Lower leg skin (tissue), 4 donors: ENCODE data around the gene ZNF365. TPM values are rescaled to one million over a fixed set of nuclear protein-coding genes. Genes with fewer than 3 reads are reported as not detected.
"Not testable (repeated sequence)": the region's sequence is repeated elsewhere in the genome, so short reads cannot be mapped to it uniquely, and the experiment has no call there.

Source experiments
- DNase-seq, 2 donors: peaks; one replicate each; pipeline ENCODE4 v3.0.0-alpha.2; 2019; ENCODE audit warnings: low spot score in 2 of 2
- H3K4me3 ChIP-seq: fragments of 200-600 bp; sonication (generic); 2 replicates; pipeline ENCODE4 v1.5.1; 2017; ENCODE audit warnings: mild to moderate bottlenecking, low read depth; ENCODE audit not compliant: poor library complexity, severe bottlenecking
- CTCF ChIP-seq, 3 donors: fragments of 450-650 bp; IDR thresholded peaks; one replicate each; pipeline ENCODE4 v1.5.1; 2016; ENCODE audit warnings: antibody characterized with exemption in 3 of 3, mild to moderate bottlenecking in 3 of 3, moderate library complexity in 2 of 3
- POLR2A ChIP-seq, 2 donors: fragments of 450-650 bp; IDR thresholded peaks; one replicate each; pipeline ENCODE4 v1.6.1; 2016 to 2017; ENCODE audit warnings: antibody characterized with exemption in 2 of 2, mild to moderate bottlenecking in 1 of 2, moderate library complexity in 1 of 2
- WGBS, 2 donors: methylation state at CpG; one replicate each; pipeline ENCODE4 v1.1.5; 2018; 5-methylcytosine and 5-hydroxymethylcytosine counted together
- intact Hi-C: fragments of 100-400 bp; cut with DNase I; formaldehyde crosslinking; loops from one replicate; pipeline ENCODE4 v1.15.0; 2023; ENCODE audit warnings: low total_unique reads
- total RNA-seq, 4 donors: library from RNA; depleted of rRNA; stranded (reverse); fragments of >200 nt; gene quantifications; one replicate each; pipeline ENCODE4 v1.1.0, GENCODE V29; 2016

ZNF365 gene
- total RNA-seq, 4 donors from 2014 or later = 0.30 to 4.7 (median 1.1) TPM

GRCh38 chr10:62374862-62375710 is 917 bp downstream of the ZNF365 start:
- WGBS, 2 donors = 71 to 80% methylated on average over 12 of the region's 12 CpGs
- no peak for DNase-seq
- TF ChIP-seq CTCF (IDR thresholded peaks at IDR 0.05) (no peak), POLR2A (IDR thresholded peaks at IDR 0.05) (no peak)
- H3K4me3 ChIP-seq = no peak overlapping the region
- intact Hi-C loops = no loop called here

GRCh38 chr10:62376071-62377025 is 2.2 kb downstream of the ZNF365 start:
- WGBS, 2 donors = 87 to 89% methylated on average over 21 of the region's 21 CpGs
- intact Hi-C loops = no loop called here
- TF ChIP-seq POLR2A (IDR thresholded peaks at IDR 0.05) = no peak
- DNase-seq = no peak
- H3K4me3 ChIP-seq = no peak overlapping the region

- WGBS, 2 donors = 62 to 98% methylated on average over 3 of the region's 3 CpGs
- no peak for DNase-seq
- H3K4me3 ChIP-seq = no peak overlapping the region
- TF ChIP-seq POLR2A (IDR thresholded peaks at IDR 0.05) (no peak), CTCF (IDR thresholded peaks at IDR 0.05) (no peak)
- intact Hi-C loops = no loop called here
Observed at GRCh38 chr10:62377026-62377415, 2.9 kb downstream of the ZNF365 start.

GRCh38 chr10:62377966-62378365 is 3.8 kb downstream of the ZNF365 start:
- TF ChIP-seq POLR2A (IDR thresholded peaks at IDR 0.05) (no peak), CTCF (IDR thresholded peaks at IDR 0.05) (no peak)
- DNase-seq = no peak
- no peak overlapping the region for H3K4me3 ChIP-seq
- intact Hi-C loops = no loop called here
- WGBS, 2 donors = 87 to 91% methylated on average over 6 of the region's 6 CpGs

GRCh38 chr10:62378877-62379276 is 4.7 kb downstream of the ZNF365 start:
- DNase-seq, intact Hi-C loops, H3K4me3 ChIP-seq: not testable (repeated sequence)
- 89 to 92% methylated on average over 6 of the region's 6 CpGs for WGBS, 2 donors

- 87 to 89% methylated on average over 4 of the region's 4 CpGs for WGBS, 2 donors
- no peak for DNase-seq
- intact Hi-C loops = no loop called here
- no peak overlapping the region for H3K4me3 ChIP-seq
- TF ChIP-seq CTCF (IDR thresholded peaks at IDR 0.05) (no peak), POLR2A (IDR thresholded peaks at IDR 0.05) (no peak)
Observed at GRCh38 chr10:62379394-62379793, 5.2 kb downstream of the ZNF365 start.
